SIG-M5 treated with dmso at 0.1 percent for 504 hours (cell line): ENCODE measurements around the gene PHC3.

Experiments used
- DNase-seq: peaks from one replicate; lab custom pipeline; 2025; ENCODE audit not compliant: unreplicated experiment; lab: John Stamatoyannopoulos, UW

Gene PHC3

DNA sequence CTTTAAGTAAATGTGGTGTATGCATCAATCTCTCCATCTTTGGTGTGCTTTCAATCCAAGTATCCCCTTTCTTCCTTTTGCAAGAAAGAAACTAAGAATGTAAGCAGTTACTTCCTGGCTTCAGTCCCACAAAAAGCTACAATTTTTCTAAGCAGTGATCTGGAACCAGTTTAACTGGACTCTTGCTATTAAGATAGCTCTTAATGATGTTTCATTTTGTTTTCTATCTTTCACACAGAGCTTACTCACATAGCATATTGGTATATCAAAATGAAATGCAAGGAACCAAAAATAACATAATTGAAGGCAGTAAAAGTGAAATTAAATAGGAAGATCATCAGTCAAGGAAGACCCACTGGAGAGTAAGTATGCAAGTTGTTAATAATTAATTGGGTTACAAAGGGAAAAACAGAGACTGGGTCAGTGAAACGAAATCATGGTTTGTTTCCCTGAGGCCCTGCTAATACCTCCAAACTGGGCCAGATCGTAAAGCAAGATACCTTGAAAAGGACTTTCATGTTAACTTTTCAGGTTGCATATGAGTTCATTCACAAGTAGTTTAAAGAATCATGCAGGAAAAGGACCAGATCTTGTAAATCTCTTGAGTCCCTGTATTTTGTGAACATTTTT lies 101.9 kb downstream of the PHC3 start:
- no peak for DNase-seq

- DNase-seq: no peak
Measured at GRCh38 chr3:170078620-170079281, 102.8 kb downstream of the PHC3 start.

GRCh38 chr3:170077361-170077760 lies 104.2 kb downstream of the PHC3 start:
- no peak for DNase-seq

DNA sequence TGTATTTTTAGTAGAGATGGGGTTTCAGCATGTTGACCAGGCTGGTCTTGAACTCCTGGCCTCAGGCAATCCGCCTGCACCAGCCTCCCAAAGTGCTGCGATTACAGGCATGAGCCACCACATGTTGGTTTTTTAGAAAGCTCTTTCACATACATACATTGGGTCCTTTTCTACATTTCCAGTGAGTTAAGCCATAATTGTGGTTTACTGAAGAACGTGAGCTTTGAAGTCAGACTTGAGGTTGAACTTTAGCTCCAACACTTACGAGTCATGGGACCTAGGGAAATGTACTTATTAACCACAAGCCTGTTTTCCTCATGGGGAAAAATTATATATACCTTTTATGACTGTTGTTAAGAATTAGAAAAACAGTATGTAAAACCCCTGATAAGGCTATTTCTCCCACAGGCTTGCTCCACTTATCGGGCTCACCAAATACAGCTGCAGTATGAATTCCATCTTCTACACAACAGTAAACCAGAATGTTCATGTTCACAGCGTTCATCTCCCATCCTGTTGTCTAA lies 104.8 kb downstream of the PHC3 start:
- no peak for DNase-seq

- DNase-seq: no peak
Measured at GRCh38 chr3:170075441-170076091, 106.0 kb downstream of the PHC3 start.

DNA sequence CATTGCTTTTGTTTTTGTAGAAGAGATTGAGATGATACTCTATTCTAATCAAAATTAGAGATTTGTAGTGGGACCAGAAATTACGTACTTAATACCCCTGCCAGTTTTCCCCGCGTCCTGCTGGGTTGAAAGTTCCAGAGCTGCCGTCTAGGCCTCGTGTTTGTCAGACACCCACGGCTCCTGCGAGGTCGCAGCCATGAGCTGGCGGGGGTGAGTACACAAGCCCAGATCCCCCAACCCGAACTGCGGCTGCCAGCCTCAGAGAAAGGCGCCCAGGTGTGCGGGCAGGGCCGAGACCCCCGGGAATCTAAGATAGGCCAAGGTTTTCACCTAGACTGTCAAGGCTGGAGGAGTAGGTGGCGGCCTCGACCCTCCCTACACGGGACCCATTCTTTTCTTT lies 117.4 kb downstream of the PHC3 start:
- DNase-seq: no peak

- DNase-seq: no peak
Measured at GRCh38 chr3:170063691-170064090, 117.8 kb downstream of the PHC3 start.

DNA sequence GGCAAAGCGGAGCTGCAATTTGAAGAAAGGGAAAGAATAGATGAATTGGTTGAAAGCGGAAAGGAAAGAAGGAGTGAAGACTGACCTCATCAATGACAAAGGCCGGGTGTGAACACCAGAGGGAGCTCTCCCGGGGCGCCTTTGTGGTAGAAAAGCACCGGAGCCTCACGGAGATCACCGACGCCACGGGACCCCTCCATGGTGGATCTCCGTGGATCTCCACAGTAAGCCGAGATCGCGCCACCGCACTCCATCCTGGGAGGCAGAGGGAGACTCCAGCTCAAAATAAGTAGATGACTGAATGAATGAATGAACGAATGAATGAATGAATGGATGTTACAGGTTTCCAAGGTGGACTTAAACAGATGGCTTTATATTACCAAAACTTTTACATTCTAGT lies 118.8 kb downstream of the PHC3 start:
- DNase-seq: no peak

GRCh38 chr3:170062068-170062467 lies 119.5 kb downstream of the PHC3 start:
- no peak for DNase-seq

- DNase-seq: no peak
Measured at GRCh38 chr3:170059447-170059846, 122.1 kb downstream of the PHC3 start.

GRCh38 chr3:170058127-170058526 lies 123.4 kb downstream of the PHC3 start:
- DNase-seq: no peak

DNA sequence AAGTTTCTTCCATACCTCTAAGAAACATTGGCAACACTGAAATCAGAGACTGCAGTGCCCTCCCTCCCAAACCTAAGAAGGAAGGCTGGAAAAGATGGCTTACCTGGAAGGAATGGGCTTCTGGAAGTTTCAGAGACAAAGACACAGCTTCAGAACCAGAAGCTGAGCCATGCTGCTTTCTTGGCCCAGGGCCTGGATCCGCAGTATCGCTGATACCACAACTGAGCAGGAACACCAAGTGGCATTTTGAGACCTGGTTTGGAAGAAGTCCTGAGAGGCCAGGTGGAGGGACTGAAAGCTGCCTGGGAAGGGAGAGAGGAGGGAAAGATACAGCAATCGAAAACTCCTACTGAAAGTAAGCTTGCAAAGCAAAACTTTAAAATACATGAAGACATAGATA lies 124.0 kb downstream of the PHC3 start:
- no peak for DNase-seq

GRCh38 chr3:170056710-170057454 lies 124.7 kb downstream of the PHC3 start:
- no peak for DNase-seq

GRCh38 chr3:170055209-170055608 lies 126.3 kb downstream of the PHC3 start:
- DNase-seq: no peak

GRCh38 chr3:170054204-170054603 lies 127.3 kb downstream of the PHC3 start:
- DNase-seq: peak; percentile 32

DNA sequence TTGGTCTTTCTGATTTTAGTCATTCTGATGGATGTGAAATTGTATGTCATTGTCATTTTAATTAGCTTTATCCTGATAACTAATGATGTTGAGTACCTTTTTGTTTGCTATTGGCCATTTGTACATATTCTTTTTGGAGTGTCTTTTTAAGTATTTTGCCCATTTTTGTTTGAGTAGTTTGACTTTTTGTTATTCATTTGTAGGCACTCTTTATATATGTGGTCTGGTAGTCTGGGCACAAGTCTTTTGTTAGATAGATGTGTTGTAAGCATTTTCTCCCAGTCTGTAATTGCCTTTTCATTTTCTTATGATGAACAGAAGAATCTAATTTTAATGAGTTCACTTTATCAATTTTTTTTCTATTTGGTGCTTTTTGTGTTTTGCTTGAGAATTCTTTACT lies 129.1 kb downstream of the PHC3 start:
- no peak for DNase-seq

GRCh38 chr3:170050753-170051152 lies 130.8 kb downstream of the PHC3 start:
- no peak for DNase-seq

DNA sequence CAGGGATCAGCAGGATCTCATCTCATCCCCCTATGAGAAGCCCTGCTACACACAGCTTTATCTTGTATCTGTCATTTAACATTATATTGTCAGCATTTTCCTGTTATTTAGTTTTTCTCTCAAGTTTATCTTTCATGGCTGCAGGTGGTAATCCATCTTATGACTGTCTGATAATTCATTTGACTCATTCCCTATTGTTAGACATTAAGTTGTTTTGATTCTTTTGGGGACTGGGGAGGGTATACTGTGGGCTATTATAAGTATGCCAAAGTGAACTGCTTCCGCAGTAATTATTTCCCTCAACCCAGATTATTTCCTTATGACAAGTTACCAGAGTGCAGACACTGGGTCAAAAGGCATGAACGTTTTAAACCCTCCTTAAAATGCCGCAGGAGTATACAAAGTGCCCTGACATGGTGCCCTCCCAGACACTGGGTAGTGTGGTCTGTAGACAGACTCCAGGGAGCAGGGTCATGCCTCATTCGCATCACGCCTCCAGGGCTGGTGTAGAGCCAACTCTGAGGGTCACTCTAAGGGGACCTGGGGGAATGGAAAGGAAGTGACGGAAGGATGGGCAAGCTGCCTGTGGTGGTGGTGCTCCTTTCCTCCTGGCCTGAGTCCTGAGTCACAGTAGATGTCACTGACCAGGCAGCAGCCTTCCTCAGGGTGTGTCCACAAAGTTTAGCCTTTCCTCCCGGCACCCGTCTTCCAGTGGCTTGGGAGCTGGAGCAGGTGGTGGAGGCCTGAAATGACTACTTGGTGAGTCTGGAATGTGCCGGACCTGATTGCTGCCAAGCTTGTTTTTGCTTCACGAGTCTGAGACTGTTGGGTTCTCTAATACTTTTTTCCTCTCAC lies 132.2 kb downstream of the PHC3 start:
- peak; percentile 65 for DNase-seq

DNA sequence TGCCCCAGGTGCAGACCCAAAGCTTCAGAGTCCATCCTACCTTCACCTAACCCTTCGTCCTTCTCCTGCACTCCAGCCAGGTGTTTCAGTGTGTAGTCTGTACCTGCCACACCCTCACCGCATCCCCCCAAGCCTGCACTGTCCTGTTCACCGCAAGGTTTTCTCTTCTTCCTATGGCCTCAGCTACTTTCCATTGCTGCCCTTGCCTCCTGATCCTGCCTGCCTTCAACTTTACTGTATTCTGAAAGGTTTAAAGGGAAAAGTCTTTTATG lies 134.5 kb downstream of the PHC3 start:
- DNase-seq: no peak

DNA sequence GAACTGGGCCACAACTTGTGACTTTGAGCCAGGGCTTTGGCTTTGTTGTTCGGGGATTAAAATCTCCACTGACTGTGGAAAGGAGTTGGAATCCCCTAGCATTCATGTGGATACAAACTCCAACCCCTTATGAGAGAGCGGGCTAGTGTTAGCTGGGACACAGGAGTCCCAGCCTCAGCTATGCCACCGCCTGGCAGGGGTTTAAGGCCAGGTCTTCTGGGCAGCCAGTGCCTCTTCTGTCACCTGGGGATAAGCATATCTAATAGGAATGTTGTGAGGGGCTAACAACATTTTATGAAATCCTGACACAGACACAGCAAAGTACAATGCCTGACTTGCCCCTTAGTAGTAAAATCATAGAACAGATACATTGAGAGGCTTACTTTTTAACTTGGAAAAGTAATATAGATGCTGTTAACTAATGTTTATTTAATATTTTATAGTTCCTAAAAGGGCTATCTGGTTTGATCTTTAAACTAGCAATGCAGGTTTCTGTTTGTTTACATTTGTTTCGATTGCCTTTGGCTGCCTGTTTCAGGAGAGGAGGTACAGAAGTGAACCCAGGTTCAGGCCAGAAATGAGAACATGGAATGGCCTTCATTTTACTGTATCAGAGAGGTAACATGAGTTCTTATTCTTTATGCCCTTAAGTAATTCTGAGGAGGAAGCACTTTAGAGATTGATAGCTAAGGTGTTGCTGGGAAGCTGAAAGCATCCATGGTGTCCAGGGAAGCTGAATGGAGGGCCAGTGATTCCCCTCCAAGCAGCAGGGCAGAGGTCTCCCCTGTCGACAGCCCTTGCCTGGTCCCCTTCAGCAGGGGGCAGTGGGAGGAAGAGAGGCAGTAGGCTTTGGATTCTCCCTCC lies 135.0 kb downstream of the PHC3 start:
- peak; percentile 44 for DNase-seq
